SK-N-MC (cell line): ENCODE results near the gene WBP1L.
A peak's percentile ranks its signal among the peaks of the same experiment; 100 is the strongest.
"Not testable (repeated sequence)": the region's sequence is repeated elsewhere in the genome, so short reads cannot be mapped to it uniquely, and the experiment has no call there.

Experiments used
- DNase-seq: peaks from one replicate; pipeline ENCODE4 v3.0.0-alpha.2; 2011; ENCODE audit warnings: low read depth, low spot score
- H3K27ac ChIP-seq: fragments of 200-600 bp; sonication (generic); 2 replicates; pipeline ENCODE4 v1.5.1; 2016; ENCODE audit warnings: mixed run types
- H3K36me3 ChIP-seq: fragments of 200-600 bp; sonication (generic); 2 replicates; pipeline ENCODE4 v1.6.1; 2017; ENCODE audit warnings: antibody characterized with exemption, low read length, mixed read lengths; ENCODE audit not compliant: insufficient read depth
- H3K4me3 ChIP-seq: fragments of 200-600 bp; sonication (generic); 2 replicates; pipeline ENCODE4 v1.5.1; 2016
- H3K9ac ChIP-seq: fragments of 200-600 bp; sonication (generic); 2 replicates; pipeline ENCODE4 v1.8.0; 2017; ENCODE audit warnings: mixed run types, mixed read lengths; ENCODE audit not compliant: insufficient read length
- H3K9me3 ChIP-seq: fragments of 200-600 bp; sonication (generic); 2 replicates; pipeline ENCODE4 v1.6.1; 2017; ENCODE audit warnings: low read depth, mild to moderate bottlenecking, antibody characterized with exemption, low read length, moderate library complexity, mixed read lengths
- EZH2 ChIP-seq: fragments of 200-600 bp; sonication (generic); IDR thresholded peaks from one replicate; pipeline ENCODE4 v1.6.1; 2017; ENCODE audit warnings: antibody characterized with exemption
- FOXP2 ChIP-seq: optimal IDR thresholded peaks from 2 replicates; pipeline ENCODE3; 2011; ENCODE audit warnings: mild to moderate bottlenecking, moderate library complexity; ENCODE audit not compliant: insufficient read depth; ENCODE audit errors: extremely low read length, control extremely low read depth
- POLR2AphosphoS5 ChIP-seq: IDR thresholded peaks from 2 replicates; pipeline ENCODE4 v1.6.1; 2012; ENCODE audit warnings: mild to moderate bottlenecking, low read depth, low read length, borderline replicate concordance

WBP1L gene

DNA sequence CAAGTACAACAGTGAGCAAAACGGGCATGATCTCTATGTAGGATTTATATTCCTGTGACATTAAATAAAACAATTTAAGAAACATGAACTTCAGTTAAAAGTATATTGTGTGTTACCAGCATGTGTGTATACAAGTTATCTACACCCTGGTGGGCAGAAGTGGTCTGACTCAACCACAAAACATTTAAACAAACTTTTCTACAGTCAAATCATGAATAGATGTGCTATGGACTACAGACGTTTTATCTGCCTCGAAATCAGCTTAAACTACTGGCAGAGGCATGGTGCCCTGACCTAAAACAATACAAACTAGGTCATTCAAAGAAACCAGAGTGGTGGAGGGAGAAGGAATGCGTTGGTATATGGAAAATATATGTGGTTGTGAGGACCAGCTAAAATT is 33.1 kb upstream of the WBP1L start:
- no peak overlapping the region for H3K4me3 ChIP-seq
- TF ChIP-seq EZH2 (no peak), POLR2AphosphoS5 (no peak), FOXP2 (no peak)
- no peaks in the 10 kb centered on the region for H3K9me3 ChIP-seq
- no peaks in the 10 kb centered on the region for H3K36me3 ChIP-seq
- DNase-seq: no peak
- H3K9ac ChIP-seq: no peak overlapping the region
- no peak overlapping the region for H3K27ac ChIP-seq

DNA sequence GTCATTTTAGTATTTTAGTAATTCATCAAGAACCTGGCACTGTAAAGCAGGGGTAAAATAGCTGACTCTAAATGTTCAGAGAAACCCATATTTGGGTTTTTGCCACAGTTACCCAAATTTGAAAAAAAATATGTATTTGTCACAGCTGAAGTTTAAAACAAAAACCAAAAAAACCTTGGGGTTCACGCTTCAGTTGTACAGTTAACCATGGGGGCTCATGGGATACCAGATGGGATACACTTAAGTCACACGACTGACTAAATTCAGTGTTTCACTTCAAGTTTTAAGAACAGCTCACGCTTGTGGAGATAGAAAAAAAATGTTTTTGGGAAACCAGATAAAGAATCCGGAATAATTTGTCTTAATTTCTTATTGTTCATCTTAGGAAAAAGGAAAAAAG is 31.7 kb upstream of the WBP1L start:
- Histone ChIP-seq H3K4me3 (no peak overlapping the region), H3K27ac (no peak overlapping the region), H3K9ac (no peak overlapping the region), H3K36me3 (no peaks in the 10 kb centered on the region), H3K9me3 (no peaks in the 10 kb centered on the region)
- DNase-seq: no peak
- TF ChIP-seq EZH2 (no peak), POLR2AphosphoS5 (no peak), FOXP2 (no peak)

DNA sequence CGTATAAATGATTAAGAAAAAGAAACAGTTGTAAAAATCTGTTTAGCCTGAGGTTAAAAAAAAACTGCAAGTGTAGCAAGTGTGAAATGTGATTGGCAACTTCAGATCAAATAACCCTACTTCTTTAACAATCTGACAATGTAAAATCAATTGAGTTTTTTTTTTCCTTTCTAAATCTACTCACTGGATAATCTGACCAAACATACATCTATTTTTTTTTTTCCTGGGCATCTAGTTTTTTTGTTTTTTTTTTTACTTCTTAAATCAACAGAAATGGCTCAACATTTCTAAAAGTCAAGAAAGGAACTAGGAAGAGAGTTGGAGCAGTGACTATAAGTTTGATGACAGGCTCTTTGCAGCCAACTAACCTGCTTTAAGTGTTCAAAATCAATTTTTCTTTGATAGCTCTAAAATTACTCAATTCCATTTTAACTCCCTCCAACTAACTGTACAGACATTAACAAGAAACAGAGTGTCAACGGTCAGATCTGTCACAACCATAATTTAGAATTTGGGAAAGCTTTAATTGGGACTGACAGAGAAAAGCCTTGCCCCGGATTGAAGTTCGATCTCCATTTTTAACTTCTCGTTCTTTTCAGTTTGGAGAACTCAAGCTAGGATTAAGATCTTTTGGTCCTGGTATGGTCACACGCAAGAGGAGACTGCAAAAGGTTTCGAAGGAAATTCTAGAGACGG is 30.8 kb upstream of the WBP1L start:
- no peak for TF ChIP-seq POLR2AphosphoS5
- TF ChIP-seq FOXP2: no peak
- DNase-seq: no peak
- no peaks in the 10 kb centered on the region for H3K9me3 ChIP-seq
- H3K36me3 ChIP-seq: no peaks in the 10 kb centered on the region
- H3K4me3 ChIP-seq: peak overlapping the region; percentile 82
- H3K27ac ChIP-seq: no peak overlapping the region
- peak overlapping the region; percentile 60 for H3K9ac ChIP-seq

DNA sequence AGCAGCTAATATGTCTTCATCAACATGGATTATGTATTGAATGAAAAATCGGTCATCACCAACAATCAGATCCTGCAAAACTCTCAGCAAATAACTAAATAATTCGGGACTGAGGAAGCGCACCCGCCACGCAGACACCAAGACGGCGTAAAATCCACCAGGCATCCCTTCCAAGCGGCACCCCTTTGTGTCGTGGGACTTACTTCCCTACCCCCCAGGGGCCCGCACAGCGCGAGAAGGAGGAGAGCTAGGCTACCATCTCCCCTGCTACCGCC is 30.3 kb upstream of the WBP1L start:
- no peak overlapping the region for H3K27ac ChIP-seq
- peak overlapping the region; percentile 82 for H3K4me3 ChIP-seq
- peak overlapping the region; percentile 60 for H3K9ac ChIP-seq
- no peaks in the 10 kb centered on the region for H3K9me3 ChIP-seq
- no peak for TF ChIP-seq FOXP2
- no peak for TF ChIP-seq POLR2AphosphoS5
- no peak for DNase-seq
- H3K36me3 ChIP-seq: no peaks in the 10 kb centered on the region

DNA sequence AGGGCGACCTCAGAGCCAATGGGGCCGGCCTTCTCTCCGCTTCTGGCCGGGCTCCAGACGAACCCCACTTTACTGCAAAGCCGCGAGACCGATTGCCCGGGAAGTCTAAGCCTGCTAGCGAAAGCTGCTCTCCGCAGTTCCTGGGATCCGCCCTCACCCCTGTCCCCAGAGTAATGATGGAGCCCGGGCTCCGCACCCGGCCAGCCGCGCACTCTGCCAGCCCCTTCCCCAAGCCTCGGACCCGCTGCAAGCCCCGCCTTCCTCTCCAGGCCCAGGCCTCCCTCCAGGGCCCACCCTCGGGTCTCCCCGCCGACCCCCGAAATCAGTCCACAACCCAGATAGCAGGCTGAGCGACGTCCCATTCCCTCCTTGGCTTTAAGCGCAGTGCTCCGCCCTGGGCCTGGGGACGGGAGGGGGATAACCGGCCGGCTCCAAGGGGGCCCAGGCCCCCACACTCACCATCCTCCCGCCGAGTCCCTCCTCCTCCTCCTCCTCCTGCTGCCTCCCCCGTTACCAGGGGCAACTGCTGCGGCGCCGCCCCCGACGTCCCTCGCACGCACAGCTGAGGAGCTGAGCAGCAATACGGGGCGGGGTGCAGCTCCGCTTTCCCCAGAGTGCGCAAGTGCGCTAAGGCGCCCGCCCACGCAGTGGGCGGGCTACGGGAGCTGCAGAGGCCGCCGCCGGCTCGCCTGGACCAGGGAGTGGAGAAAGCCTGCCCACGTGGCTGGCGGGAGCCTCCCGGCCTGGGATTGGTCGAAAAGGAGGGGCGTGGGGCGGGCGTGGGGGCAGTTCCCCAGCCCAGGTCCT is 29.7 kb upstream of the WBP1L start, which contains the start of gene ARL3:
Gene ARL3, minus strand, starts transcription at position 584 of the 807 bp plus-strand sequence. Its CDS starts 122 bp downstream, at position 462.
- Histone ChIP-seq H3K9ac (peak within 1 kb of the TSS; percentile 73), H3K36me3 (no peaks in the 10 kb centered on the region), H3K4me3 (peak within 1 kb of the TSS; percentile 82), H3K27ac (no peak within 1 kb of the TSS), H3K9me3 (no peaks in the 10 kb centered on the region)
- DNase-seq: peak; percentile 22
- TF ChIP-seq POLR2AphosphoS5 (peak; percentile 48), FOXP2 (no peak)

DNA sequence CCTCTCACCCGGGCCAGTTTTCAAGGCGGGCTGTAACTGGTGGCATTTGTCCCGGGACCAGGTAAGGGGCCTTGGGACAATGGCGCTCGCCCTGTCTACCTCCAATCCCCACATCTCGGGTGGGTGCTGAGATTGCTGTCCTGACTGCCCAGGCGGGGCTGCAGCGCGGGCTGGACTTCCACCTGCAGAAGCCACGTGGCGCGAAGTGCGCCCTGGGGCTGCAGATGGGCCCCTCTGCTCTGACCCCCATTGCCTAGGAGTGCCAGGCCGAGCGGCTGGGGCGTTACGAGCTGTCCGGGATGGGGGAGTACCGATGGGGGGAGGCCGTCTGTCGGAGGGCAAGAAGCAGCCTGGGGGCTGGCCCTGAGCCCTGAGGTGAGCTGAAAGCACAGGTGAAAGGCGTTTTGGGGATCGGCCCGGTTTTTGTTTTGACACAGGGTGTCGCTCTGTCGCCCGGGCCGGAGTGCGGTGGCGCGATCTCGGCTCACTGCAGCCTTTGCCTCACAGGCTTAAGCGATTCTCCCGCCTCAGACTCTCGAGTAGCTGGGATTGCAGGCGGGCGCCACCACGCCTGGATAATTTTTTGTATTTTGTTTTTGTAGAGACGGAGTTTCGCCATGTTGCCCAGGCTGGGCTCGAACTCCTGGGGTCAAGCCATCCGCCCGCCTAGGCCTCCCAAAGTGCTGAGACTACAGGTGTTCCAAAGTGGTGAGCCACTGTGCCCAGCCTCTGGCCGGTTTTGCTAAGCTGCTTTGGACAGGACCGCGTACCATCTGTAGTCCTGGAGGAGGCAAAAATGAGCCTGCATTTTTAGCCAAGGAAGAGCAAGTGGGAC is 28.9 kb upstream of the WBP1L start, which contains the start of gene SFXN2:
Gene SFXN2, plus strand, starts transcription at position 16 of the 835 bp plus-strand sequence. CDS start 12,001 bp downstream, outside the sequence.
- no peak for DNase-seq
- Histone ChIP-seq H3K27ac (no peak within 1 kb of the TSS), H3K9me3 (no peaks in the 10 kb centered on the region), H3K36me3 (no peaks in the 10 kb centered on the region), H3K9ac (peak within 1 kb of the TSS; percentile 73), H3K4me3 (peak within 1 kb of the TSS; percentile 82)
- no peak for TF ChIP-seq EZH2
- TF ChIP-seq POLR2AphosphoS5: peak; percentile 68; the same call in 1 of the 2 replicates

DNA sequence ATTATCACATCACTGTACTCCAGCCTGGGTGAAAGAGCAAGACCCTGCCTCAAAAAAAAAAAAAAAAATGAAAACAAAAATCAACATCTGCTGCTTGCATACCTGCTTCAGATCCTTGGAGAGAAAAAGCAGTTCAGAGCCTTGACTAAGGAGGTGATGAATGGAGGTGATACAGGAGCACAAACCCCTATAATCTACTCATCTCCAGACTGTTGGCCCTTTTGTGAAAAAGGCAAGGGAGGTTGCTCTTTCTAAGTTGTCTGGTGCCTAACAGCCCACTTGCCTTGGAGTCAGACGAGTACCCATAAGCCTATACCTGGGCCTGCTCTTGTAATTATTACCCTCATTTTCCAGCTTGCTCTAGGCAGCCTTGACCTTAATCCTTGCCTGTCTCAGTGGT is 27.9 kb upstream of the WBP1L start:
- Histone ChIP-seq H3K9ac (no peak overlapping the region), H3K27ac (no peak overlapping the region), H3K36me3 (no peaks in the 10 kb centered on the region), H3K4me3 (no peak overlapping the region), H3K9me3 (no peaks in the 10 kb centered on the region)
- no peak for DNase-seq
- TF ChIP-seq FOXP2 (no peak), POLR2AphosphoS5 (no peak), EZH2 (no peak)

DNA sequence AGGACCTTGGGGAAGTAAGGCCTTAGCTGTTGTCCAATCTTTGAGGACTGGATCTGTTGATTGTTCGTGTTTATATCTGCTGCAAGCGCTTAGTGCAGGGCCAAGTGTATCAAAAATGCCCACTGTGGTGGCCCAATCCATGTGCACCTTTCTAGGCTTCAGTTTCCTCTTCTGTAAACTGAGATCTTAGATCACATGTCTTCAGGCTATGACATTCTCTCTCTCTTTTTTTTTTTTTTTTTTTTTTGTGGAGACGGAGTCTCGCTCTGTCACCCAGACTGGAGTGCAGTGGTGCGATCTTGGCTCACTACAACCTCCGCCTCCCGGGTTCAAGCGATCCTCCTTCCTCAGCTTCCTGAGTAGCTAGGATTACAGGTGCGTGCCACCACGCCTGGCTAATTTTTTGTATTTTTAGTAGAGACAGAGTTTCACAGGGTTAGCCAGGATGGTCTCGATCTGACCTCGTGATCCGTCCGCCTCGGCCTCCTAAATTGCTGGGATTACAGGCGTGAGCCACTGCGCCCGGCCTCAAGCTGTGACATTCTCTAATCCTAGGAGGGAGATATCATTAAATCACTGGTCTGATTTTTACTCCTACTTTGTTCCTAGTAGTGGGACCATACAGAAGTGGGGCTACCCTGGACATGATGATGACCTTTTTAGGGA is 26.7 kb upstream of the WBP1L start:
- H3K36me3 ChIP-seq, DNase-seq, H3K27ac ChIP-seq, H3K9me3 ChIP-seq, H3K4me3 ChIP-seq, H3K9ac ChIP-seq: not testable (repeated sequence)
